H1 (cell line): ENCODE measurements around the gene ZNF184. TPM values are rescaled to one million over a fixed set of nuclear protein-coding genes. Genes with fewer than 3 reads are reported as not detected.

Experiments
- CHD7 ChIP-seq: fragments of 300-600 bp; sonication (generic); IDR thresholded peaks from 2 replicates; pipeline ENCODE4 v1.7.1; 2012; ENCODE audit warnings: low read length, moderate library complexity, mild to moderate bottlenecking, inconsistent platforms; ENCODE audit not compliant: insufficient replicate concordance
- FOSL1 ChIP-seq: IDR thresholded peaks from 2 replicates; pipeline ENCODE4 v1.6.1; 2011; ENCODE audit warnings: mild to moderate bottlenecking, low read depth, low read length, moderate library complexity; ENCODE audit not compliant: insufficient read depth
- HDAC2 ChIP-seq, 2 experiments: fragments of 300-600 bp in 1 of 2; sonication (generic) in 1 of 2; IDR thresholded peaks; 2 replicates each; pipeline ENCODE4 v1.6.1; 2011 to 2012; ENCODE audit warnings: low read depth in 2 of 2, low read length in 2 of 2, mild to moderate bottlenecking in 2 of 2, moderate library complexity in 2 of 2, borderline replicate concordance in 1 of 2, inconsistent platforms in 1 of 2
- MAX ChIP-seq: IDR thresholded peaks from 2 replicates; pipeline ENCODE4 v1.6.1; 2012; ENCODE audit warnings: inconsistent platforms
- RNF2 ChIP-seq: fragments of 200-900, 300-1000 bp; sonication (generic); IDR thresholded peaks from 2 replicates; pipeline ENCODE4 v1.7.1; 2016; ENCODE audit warnings: borderline replicate concordance, low read depth, mild to moderate bottlenecking, antibody characterized with exemption, low read length; ENCODE audit not compliant: poor library complexity, severe bottlenecking; ENCODE audit errors: missing control alignments
- SP2 ChIP-seq: IDR thresholded peaks from 2 replicates; pipeline ENCODE4 v1.6.1; 2012; ENCODE audit warnings: mild to moderate bottlenecking, low read length, inconsistent platforms
- SP4 ChIP-seq: IDR thresholded peaks from 2 replicates; pipeline ENCODE4 v1.6.1; 2012; ENCODE audit warnings: low read length, inconsistent platforms
- polyA plus RNA-seq, 7 experiments: library from polyadenylated mRNA; depleted of rRNA in 3 of 7; stranded (reverse) in 5 of 7; unstranded in 2 of 7; fragments of >200 nt in 5 of 7; fragments of 200-250 nt in 2 of 7; gene quantifications; 1 replicate in 5 of 7; 2 replicates in 1 of 7; 4 replicates in 1 of 7; pipeline versions ENCODE4 v1.2.1 to v1.2.3, GENCODE V29; 2011 to 2013; ENCODE audit warnings: missing spikeins in 2 of 7, mixed read lengths in 2 of 7
- total RNA-seq: library from RNA; stranded (reverse); fragmentation: NEBNext Ultra II Directional; extraction: Animal tissue kit (Norgen Biotek cat#: 25700); gene quantifications from 2 replicates; pipeline ENCODE4 v1.2.1, GENCODE V29; 2021

The ZNF184 gene
- total and polyA plus RNA-seq, 2 of the 8 experiments (the other 6 are each of a cell fraction or from before 2014, with no cell fraction given): 1.9 to 12.3 TPM

GRCh38 chr6:27407153-27407814, 65.6 kb downstream of the ZNF184 start (continued):
- TF ChIP-seq CHD7 (no peak), SP2 (no peak), FOSL1 (no peak), RNF2 (no peak), HDAC2 (IDR thresholded peaks at IDR 0.05; ENCODE audit: borderline replicate concordance in 1 of 2, low read depth in 2 of 2, low read length in 2 of 2) (no peak), SP4 (no peak), MAX (no peak)
